SHP77 (cell line): ENCODE measurements around the gene MYO1E.
"Not testable (repeated sequence)": the region's sequence is repeated elsewhere in the genome, so short reads cannot be mapped to it uniquely, and the experiment has no call there.

Experiments
- DNase-seq, 2 experiments: peaks; one replicate each; lab custom pipeline; 2025; lab: John Stamatoyannopoulos, UW

MYO1E gene

DNA sequence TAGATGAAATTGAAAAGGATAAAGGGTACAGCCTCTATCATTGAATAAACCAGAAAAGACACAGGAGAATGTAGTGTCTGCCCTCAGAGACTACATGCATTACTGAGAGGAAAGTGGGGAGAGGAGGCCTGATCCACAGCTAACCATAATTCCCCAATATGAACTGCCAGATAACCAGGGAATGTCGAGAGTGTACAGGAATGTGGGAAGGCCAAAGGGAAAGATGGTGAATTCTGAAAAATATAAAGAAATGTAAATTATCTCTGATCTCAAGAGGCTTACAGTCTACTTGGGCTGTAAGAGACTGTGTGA, 22.3 kb downstream of the MYO1E start:
- no peak for DNase-seq

DNA sequence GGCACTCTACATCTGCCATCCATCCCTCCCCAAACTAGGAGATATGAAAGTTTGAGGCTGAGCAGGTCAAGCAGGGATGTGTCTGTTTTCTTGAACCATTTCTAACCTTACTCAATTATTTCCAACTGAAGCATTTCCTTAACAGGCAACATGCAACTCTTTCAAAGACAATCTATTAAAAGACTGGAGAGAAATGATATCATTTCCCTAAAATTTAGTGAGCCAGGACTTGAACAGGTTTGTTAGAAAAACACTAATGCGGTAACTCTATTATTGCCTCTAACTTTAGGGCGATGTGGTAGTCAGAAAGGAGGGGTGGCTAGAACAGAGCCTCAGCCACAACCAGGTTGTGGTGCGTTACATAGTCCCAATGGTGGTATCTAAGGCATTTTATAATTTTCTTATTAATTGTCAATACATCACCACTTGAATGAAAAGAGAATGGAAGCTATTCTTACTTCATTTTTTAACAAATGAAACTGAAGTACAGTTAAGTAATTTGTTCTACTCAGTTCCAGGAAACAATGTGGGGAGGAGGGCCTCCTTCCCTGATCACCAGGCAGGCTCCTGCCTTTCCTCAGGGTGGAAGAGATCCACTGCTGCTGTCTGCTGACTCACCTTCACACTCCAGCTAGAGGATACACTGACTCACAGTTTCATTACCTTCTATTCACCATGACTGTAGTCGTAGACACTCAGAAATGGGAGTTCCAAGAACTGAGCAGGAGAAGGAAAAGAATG, 22.8 kb downstream of the MYO1E start:
- DNase-seq, result no peak

DNA sequence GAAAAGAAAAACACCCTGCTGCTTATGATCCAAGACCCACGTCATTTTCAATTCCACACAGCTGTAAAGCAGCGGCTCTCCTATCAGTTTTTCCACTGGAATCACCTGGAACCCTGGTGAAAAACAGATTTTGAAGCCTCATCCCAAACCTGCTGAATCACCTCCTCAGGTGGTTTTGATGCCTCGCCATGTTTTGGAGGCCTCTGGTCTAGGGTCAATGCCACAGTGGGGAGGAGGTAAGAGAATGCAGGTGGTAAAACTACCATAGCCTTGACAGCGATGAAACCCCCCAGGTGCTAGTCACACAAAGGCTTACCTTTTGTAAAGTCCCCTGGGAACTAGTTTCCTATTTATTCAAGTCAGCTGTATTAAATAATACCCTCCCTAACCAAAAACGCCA, 24.8 kb downstream of the MYO1E start:
- no peak for DNase-seq

DNA sequence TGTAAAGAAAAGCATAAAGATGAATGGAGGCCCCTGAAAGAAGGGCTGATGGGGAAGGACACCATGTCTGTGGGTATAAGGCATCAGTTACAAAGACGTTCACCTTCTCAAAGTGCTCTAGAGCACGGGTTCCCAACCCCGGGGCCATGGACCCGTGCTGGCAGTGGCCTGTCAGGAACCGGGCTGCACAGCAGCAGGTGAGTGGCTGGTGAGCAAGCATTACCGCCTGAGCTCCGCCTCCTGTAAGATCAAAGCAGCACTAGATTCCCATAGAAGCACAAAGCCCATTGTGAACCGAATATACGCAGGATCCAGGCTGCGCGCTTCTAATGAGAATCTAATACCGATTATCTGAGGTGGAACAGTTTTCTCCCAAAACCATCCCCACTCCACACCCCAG, 25.7 kb downstream of the MYO1E start:
- DNase-seq, result no peak

DNA sequence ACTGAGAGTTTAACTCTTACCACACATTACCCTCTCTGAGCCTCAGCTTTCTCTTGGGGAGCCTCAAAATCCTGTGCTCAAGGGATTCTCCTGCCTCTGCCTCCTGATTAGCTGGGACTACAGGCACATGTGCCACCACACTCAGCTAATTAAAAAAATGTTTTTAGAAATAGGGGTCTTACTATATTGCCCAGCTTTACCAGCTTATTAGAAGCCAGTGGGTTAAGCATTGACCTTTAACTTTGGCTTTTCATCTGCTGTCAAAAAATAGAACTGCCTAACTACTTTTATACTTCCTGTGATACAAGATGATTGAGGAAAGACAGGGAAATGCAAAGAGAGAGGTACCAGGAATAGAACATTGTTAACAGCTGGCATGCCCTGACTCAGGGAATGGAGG, 27.3 kb downstream of the MYO1E start:
- DNase-seq, result no peak

DNA sequence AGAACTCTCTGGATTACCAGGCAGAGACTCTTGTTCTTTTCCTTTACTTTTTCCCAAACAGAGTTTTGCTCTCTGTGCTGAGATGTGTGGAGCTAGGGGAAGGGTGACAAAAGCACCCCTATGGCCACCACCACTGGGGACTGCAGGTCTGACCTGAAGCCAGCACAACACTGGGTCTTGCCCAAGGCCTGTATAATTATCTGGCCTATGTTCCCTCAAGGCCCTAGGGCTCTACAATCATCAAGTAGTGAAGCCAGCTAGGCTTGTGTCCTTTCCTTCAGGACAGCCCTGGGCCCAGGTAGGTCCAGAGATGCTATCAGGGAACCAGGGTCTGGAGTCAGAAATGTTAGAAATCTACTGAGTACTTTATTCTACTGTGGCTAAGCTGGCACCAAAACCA, 28.4 kb downstream of the MYO1E start:
- no peak for DNase-seq

DNA sequence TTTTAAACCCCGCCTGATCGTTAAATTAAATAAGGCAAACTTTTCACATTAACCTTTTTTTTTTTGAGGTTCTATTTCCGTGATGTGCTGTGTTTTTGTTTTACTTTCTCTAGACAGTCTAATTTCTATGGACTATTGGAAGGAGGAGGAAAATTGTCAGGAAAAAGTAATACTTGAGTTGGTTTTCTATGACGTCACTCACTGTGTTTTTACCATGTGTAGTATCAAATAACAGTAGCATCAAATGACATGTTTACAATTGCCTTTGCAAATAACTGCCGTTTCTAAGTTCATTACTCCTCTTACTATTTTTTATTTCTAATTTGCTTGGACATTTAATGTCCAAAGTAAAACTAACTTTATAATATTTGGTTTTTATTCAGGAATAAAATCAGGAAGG, 32.3 kb downstream of the MYO1E start:
- DNase-seq, result no peak

DNA sequence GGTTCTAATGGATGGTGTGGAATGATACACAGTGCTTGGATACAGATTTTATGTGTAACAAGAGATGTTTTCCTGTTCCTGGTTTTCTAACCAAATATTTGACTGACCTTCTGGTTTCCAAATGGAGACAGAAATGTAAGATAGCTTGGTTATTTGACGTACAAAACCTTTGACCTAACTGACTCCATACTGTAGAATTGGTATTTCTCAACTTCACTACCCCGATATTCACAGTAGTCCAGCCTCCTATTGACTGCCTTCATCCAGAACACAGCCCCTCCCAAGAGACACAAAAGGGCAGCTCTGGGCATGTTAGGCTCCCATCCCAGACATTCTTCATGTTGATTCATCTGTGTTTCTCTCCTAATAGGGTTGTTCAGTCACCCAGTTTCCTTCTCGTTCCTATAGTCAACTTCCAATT, 33.4 kb downstream of the MYO1E start:
- no peak for DNase-seq

DNA sequence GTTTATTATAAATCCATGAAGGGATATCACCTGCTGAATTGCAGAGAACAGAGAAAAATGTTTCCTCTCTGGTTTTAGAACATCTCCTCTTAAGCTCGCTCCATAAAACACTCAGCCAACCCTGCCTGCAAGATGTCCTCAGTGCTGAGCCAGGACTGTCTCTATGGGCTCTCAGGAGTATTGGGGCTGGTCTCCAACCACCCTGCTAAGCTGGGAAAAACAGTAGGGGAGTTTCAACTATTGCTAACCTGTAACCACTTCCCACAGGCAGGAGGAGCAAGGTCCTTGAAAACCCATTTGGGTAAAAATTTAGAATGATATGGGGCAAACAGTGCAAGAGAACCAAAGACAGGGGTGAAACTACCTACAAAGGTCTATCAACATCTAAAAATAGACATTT, 34.3 kb downstream of the MYO1E start:
- DNase-seq, result no peak

DNA sequence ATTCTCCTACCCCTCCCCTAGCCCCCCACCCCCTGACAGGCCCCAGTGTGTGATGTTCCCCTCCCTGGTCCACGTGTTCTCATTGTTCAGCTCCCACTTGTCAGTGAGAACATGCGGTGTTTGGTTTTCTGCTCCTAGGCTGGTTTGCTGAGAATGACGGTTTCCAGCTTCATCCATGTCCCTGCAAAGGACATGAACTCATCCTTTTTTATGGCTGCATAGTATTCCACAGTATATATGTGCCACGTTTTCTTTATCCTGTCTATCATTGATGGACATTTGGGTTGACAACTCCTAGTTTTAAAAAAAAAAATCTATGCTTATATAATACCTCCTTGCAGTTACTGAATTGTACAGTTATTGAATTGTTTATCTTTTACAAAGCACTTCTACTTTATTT, 35.9 kb downstream of the MYO1E start:
- not testable (repeated sequence) for DNase-seq

DNA sequence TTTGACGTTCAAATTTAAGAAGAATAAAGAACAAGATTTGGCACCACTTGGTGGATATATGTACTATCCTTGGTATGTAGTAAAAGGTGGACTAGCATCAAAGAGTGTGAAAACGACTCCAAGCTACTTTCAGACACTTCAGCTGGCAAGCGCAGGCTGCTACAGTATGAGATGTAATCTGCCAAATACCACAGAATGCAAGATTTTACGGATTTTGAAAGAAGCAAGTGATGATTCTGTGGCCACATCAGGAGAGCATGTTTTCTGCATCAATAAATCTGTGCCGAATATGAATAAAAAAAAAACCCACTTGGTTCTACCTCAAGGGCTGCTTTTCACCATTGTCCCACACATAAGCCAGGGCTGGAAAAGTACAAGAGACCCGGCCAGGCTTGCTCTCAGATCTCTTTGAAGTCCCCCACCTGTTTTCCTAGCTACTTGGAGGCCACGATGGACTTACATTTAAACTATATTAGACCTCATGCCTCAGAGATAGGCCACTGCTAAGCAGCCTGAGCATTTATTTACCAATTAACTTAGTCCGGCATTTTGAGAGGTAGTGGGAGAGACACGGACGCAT, 37.4 kb downstream of the MYO1E start:
- no peak for DNase-seq

DNA sequence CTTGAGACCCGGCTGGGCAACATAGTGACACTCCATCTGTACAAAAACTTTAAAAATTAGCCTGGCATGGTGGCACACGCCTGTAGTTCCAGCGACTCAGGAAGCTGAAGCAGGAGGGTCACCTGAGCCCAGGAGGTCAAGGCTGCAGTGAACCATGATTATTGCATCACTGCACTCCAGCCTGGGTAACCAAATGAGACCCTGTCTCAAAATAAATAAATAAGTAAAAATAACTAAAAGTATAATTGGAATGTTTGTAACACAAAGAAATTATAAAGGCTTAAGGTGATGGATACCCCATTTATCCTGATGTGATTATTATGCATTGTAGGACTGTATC, 38.6 kb downstream of the MYO1E start:
- DNase-seq, result no peak

DNA sequence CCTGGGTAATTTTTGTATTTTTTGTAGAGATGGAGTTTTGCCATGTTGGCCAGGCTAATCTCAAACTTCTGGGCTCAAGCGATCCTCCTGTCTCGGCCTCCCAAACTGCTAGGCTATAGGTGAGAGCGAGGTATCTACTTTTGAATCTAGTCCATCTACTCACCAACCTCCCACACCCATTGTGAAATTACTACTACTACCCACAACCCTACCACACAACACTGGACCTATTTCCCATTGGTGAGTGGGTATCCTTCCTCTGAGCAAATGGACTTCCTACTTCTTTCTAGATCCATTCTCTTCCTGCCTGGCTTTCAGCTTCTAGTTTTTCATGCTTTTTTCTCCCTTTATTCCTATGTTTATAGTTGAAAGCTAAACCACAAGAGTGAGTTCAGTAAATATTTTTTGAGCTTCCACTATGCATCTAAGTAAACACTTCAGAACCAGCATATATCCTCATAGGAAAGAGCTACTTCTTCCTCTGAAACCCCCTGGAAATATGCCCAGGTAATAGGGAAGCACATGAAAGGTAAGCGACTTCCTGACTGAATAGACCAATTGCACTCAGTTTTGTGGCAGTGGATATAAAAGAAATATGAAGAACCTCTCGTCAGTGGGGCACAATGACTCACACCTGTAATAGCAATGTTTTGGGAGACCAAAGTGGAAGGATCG, 39.1 kb downstream of the MYO1E start:
- DNase-seq, result no peak

DNA sequence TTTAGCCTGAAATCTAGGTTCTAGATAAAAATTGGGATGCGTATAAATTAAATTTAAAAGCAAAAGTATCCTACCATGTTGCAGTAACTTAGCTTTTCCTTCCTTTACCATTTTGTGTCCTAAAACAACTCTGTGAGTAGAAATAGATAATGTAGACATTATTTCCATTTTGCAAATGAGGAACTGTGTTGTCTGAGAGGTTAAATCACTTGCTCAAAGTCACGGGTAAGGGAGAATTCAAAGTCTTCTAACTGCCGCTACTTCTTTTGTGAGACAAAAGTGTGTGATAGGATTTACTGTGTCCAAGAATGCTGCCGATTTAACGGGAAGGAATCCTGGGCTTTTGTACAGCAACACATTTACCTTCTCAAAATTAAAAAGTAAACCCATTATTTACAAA, 40.7 kb downstream of the MYO1E start:
- no peak for DNase-seq

DNA sequence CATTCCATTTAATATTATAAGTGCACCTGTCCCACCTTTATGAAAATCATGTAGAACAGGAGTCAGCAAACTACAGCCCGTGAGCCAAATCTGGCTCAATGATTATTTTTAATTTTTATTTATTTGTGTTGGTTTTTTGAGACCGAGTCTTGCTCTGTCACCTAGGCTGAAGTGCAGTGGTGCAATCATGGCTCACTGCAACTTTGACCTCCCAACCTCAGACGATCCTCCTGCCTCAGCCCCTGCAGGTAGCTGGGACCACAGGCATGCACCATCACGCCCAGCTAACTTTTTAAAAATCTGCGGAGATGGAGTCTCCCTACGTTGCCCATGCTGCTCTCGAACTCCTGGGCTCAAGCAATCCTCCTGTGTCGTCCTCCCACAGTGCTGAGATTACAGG, 42.0 kb downstream of the MYO1E start:
- DNase-seq, result no peak

DNA sequence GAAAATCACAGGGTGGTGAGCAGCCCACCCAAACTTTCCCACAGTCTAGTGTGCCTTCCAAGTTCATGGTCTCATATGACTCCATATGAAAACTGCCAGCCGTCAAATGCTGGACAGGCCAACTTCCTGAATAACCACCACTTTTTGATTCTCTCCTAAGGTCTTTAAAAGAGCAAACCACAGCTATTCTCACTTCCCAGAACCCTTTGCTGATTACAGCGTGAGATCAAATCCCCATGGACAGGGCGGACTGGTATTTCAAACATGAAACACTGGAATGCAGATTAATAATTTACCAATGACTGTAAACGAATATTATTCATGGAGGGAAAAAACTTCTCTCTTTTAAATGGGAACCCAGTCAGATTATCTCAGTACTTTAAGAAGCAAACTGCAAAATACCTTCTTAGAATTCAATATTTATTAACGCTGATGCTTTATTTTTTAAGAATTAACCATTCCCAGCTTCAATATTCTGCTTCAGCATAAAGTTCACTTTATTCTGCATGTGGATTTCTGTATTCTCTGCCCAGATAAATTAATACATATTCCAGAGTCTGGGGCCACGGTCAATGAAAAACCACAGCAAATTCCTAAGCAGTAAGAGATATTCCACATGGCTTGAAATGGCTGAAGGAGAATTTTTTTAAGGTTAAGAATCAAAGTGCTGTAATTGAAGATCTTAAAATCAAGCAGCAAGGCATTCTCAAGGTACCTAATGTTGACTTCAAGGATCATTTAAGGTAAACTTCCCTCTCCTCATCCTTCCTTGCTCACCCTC, 42.9 kb downstream of the MYO1E start:
- DNase-seq, result no peak

DNA sequence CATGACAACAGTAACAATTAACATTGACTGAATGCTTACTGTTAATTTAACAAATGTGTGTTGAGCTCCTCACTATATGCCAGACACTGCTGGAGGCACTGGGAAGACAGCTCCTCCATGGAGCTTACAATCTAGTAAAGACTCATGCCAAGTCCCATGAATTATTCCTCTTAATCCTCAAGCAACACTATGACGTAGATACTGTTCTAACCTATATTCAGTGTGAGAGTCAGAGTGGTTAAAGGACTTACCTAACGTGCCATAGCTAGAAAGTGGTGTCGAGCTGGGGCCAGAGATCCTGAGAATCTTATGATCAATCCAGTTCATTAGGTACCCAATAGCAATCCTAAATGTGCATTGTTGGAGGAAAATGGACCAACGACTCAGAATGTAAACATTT, 43.6 kb downstream of the MYO1E start:
- DNase-seq, result no peak

DNA sequence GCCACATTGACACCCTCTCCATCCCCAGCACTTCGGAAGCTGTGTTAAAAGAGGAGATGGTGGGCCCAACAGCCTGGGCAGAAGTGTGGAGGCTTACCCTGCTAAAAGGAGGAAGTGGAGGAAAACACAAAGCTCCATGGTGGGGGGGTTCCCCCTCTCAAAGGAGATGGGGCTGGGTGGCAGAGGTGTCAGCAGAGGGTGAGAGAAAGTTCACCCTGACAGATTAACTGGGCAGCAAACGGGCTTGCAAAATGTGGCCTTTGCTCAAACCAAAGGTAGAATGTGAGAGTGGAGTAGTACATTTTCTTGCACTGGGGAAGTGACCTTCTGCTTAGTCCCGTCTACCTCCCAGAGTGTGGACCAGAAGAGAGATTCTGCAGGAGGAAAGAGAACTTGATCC, 44.7 kb downstream of the MYO1E start:
- no peak for DNase-seq

DNA sequence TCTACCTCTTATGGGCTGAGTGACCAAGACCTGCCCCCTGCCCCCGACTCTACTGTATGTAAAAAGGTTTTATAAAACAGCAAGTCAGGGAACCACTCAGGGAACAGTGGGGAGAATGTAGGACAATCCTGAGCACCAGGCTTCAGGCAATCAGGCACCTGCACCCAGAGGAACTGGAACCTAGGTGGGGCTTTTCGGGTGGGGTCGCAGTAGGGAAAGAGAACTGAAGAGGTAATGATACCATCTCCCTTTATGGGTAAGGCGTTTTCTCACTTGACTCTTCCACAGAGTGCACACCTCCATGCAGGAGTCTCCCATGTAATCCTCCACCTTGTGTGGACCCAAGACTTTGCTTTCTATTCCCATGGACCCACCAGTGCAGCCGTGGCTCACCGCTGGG, 45.8 kb downstream of the MYO1E start:
- no peak for DNase-seq

DNA sequence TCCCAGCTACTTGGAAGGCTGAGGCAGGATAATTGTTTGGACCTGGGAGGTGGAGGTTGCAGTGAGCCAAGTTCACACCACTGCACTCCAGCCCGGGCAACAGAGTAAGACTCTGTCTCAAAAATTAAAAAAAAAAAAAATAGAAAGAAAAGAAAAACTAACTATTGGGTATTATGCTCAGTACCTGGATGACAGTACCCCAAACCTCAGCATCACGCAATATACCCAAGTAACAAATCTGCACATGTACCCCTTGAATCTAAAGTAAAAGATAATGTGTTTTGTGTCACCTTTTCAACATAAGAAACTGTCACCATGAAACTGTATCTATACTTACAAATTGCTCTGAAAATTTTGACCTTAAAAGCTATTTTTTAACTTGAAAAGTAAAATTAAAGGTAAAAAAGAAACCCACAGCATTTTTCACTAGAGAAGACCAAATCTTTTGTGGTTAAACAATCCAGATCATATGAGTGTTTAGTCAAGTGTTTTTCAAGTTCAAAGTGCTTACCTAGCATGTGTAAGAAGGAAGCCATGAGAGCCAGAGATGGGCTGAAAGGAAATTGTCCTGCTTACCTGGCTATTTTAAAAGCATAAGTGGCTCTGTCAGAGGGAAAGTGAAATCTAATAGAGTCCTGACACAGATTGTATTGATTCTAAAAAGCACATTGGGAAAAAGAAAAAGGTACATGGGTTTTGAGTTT, 50.5 kb downstream of the MYO1E start:
- DNase-seq, result no peak

DNA sequence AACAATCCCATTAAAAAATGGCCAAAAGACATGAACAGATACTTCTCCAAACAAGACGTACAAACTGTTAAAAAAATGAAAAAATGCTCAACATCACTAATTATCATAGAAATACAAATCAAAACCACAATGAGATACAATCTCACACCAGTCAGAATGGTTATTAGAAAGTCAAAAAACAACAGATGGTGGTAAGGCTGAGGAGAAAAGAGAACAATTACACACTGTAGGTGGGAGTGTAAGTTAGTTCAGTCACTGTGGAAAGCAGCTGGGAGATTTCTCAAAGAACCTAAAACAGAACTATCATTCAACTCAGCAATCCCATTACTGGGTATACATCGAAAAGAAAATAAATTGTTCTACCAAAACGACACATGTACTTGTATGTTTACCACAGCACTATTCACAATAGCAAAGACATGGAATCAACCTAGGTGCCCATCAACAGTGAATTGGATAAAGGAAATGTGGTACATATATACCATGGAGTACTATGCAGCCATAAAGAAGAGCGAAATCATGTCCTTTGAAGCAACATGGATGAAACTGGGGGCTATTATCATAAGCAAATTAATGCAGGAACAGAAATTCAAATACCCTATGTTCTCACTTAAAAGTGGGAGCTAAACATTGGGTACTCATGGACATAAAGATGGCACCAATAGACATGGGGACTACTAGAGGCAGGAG, 51.5 kb downstream of the MYO1E start:
- no peak for DNase-seq

DNA sequence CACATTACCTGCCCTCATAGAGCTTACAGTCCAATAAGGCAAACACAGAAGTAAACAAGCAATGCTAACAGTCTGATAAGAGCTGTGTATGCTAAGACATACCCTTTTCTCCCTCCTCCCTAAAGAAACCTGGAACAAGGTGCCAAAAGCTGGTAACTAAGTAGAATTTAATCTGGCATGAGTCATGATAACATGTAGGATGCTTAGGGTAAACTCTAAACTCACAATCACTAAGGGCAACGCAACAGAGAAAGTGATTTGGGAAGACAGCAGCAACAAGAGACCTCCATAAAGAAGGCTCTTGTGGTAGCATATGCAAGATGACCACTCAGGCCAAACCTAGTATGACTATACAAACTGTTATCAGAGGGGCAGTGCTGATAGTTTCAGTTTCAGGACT, 55.5 kb downstream of the MYO1E start:
- no peak for DNase-seq
